PFSK-1 (cell line): ENCODE measurements around the gene UIMC1.

Source experiments
- POLR2AphosphoS5 ChIP-seq: IDR thresholded peaks from 2 replicates; pipeline ENCODE4 v1.6.1; 2012; ENCODE audit warnings: low read depth, mild to moderate bottlenecking, control low read depth, low read length, moderate library complexity
- REST ChIP-seq, 2 experiments: IDR thresholded peaks; 2 replicates each; pipeline versions ENCODE4 v1.6.1 to v1.8.0; 2011 to 2012; ENCODE audit warnings: low read depth in 2 of 2, low read length in 2 of 2, control low read depth in 1 of 2, inconsistent platforms in 1 of 2, mild to moderate bottlenecking in 1 of 2, moderate library complexity in 1 of 2; ENCODE audit not compliant: insufficient read depth in 1 of 2

GRCh38 chr5:177015156-177015555 is 8.6 kb upstream of the UIMC1 start:
- TF ChIP-seq POLR2AphosphoS5 (no peak), REST (IDR thresholded peaks at IDR 0.05; ENCODE audit: insufficient read depth in 1 of 2, low read depth in 2 of 2, low read length in 2 of 2) (no peak)
